ENCODE measurements around the gene PANX1.

Gene PANX1

DNA sequence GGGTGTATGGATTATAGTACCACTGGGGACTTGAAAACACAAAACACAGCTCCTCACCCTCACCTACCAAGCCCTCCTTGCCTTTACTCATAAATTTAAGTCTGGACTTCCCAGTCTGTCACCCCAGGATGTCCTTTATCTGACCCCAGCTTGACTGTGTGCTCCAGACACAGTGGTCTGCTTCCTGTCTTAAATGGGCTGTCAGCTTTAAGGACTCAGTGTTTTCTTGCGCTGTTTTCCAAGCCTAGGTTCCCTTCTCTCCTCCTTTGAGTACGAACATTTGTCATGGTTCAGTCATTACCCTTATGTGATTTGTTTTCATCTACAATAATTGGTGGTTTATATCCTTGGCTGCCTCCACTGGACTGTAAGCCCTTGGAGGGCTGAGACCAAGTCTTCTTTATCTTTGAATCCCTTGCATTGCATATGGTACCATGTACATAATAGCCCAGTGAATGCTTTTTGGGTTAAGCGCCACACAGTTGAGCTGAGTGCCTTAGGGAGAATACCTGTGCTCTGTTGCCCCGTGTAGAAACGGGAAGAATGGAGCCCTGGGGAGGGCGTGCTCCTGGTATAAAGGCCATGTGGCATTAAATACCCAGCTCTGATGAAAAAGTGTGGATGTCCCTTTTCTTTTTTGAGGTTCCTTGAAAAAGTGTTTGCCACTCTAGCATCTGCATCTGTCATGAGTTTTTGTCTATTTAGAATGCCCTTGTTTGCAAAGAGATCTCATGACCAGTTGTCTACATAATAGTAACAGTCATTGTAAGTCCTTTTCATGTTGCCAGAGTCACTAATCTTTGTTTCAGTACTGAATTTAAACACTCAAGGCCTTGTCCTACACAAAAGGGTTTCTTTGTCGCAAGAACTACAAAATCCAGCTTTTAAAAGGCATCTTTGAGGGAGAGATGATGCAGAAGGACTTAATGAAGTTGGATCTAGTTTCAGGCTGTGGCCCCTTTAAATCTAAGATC lies 14.0 kb downstream of the PANX1 start:
- peak overlapping the region; percentile 58 for H3K4me3 Mint-ChIP-seq
- peak; percentile 16 for DNase-seq
- peak overlapping the region; percentile 98 for H3K27ac Mint-ChIP-seq
- no peaks in the 10 kb centered on the region for H3K27me3 Mint-ChIP-seq (ENCODE audit: low read depth, poor library complexity)
- no peak for TF ChIP-seq CTCF (IDR thresholded peaks at IDR 0.05)
- no peaks in the 10 kb centered on the region for H3K9me3 Mint-ChIP-seq
- peaks cover 79% of the 10 kb centered on the region for H3K4me1 Mint-ChIP-seq
- H3K36me3 Mint-ChIP-seq (ENCODE audit: low read depth) = peaks cover 14% of the 10 kb centered on the region

DNA sequence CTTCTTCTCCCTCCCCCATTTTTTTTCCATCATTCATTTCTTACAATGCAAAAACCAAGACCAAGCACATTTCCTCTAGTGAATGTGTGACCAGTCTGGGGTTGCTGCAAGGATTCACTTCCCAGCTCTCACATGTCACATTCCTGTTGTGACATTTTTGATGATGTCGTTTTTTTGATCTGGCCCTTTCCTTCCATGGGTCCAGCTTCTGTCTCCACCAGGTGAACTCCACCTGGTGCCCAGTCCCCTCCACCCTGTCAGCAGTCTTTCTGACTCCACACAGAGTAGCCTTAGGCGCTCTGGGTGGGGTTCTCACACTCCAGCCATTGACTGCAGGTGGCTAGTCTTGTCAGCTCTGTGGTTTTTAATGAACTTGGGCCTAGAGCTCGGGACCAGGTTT lies 15.6 kb downstream of the PANX1 start:
- peaks cover 8% of the 10 kb centered on the region for H3K36me3 Mint-ChIP-seq (ENCODE audit: low read depth)
- no peak overlapping the region for H3K27ac Mint-ChIP-seq
- no peak for DNase-seq
- no peak overlapping the region for H3K4me3 Mint-ChIP-seq
- no peaks in the 10 kb centered on the region for H3K27me3 Mint-ChIP-seq (ENCODE audit: low read depth, poor library complexity)
- H3K4me1 Mint-ChIP-seq = peaks cover 84% of the 10 kb centered on the region
- no peaks in the 10 kb centered on the region for H3K9me3 Mint-ChIP-seq
- TF ChIP-seq CTCF (IDR thresholded peaks at IDR 0.05) = no peak

- H3K4me3 Mint-ChIP-seq = no peak overlapping the region
- H3K4me1 Mint-ChIP-seq = peaks cover 83% of the 10 kb centered on the region
- H3K36me3 Mint-ChIP-seq (ENCODE audit: low read depth) = peaks cover 8% of the 10 kb centered on the region
- no peak for DNase-seq
- H3K27ac Mint-ChIP-seq = no peak overlapping the region
- TF ChIP-seq CTCF (IDR thresholded peaks at IDR 0.05) = no peak
- no peaks in the 10 kb centered on the region for H3K9me3 Mint-ChIP-seq
- no peaks in the 10 kb centered on the region for H3K27me3 Mint-ChIP-seq (ENCODE audit: low read depth, poor library complexity)
These were observed 16.0 kb downstream of the PANX1 start for GRCh38 chr11:94144664-94145063.

DNA sequence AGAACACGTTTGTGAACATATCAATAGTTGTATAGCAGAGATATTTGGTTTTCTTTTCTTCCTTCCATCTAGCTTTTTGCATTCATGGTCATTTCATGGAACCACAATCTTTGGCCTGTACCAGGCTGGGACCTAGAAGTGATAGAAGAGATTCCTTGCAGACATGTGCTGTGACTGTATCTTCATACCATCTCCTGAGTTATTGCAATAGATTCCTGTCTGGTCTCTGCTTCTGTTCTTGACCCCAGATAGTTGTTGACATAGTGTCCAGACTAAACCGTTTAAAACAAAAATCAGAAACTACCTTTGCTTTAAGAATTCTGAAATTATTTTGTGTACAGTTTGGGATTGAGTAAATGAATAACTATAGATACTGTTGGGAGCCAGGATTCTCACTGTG lies 16.8 kb downstream of the PANX1 start:
- no peak overlapping the region for H3K4me3 Mint-ChIP-seq
- no peak for DNase-seq
- H3K9me3 Mint-ChIP-seq = no peaks in the 10 kb centered on the region
- TF ChIP-seq CTCF (IDR thresholded peaks at IDR 0.05) = no peak
- peaks cover 81% of the 10 kb centered on the region for H3K4me1 Mint-ChIP-seq
- peak overlapping the region; percentile 28 for H3K27ac Mint-ChIP-seq
- H3K36me3 Mint-ChIP-seq (ENCODE audit: low read depth) = peaks cover 8% of the 10 kb centered on the region
- no peaks in the 10 kb centered on the region for H3K27me3 Mint-ChIP-seq (ENCODE audit: low read depth, poor library complexity)

- no peak for TF ChIP-seq CTCF (IDR thresholded peaks at IDR 0.05)
- Mint-ChIP-seq H3K36me3 (ENCODE audit: low read depth) (peaks cover 8% of the 10 kb centered on the region), H3K4me1 (peaks cover 77% of the 10 kb centered on the region), H3K9me3 (no peaks in the 10 kb centered on the region), H3K27me3 (ENCODE audit: low read depth, poor library complexity) (no peaks in the 10 kb centered on the region), H3K4me3 (no peak overlapping the region), H3K27ac (no peak overlapping the region)
- no peak for DNase-seq
These were observed 17.3 kb downstream of the PANX1 start for GRCh38 chr11:94145916-94146315.

DNA sequence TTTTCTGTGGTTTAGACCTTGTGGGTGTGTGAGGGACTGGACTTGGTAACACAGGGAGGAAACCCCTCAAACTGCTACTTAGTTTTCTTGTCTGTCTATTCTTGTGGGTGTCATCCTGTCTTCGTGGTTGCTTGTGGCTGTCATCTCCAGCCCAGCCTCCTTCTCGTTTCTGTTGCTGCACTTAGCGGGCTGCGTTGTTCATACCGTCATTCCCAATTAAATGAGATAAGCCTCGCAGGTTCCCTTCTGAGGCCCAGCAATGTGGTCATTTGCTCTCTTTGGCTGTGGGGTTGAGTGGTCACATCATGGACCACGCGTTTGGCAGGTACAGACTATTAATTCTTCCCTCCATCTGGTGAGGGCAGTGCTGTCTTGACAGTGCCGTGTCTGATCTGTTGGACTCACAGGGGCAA lies 18.8 kb downstream of the PANX1 start:
- Mint-ChIP-seq H3K27me3 (ENCODE audit: low read depth, poor library complexity) (no peaks in the 10 kb centered on the region), H3K27ac (no peak overlapping the region), H3K4me1 (peaks cover 74% of the 10 kb centered on the region), H3K9me3 (no peaks in the 10 kb centered on the region), H3K4me3 (no peak overlapping the region), H3K36me3 (ENCODE audit: low read depth) (peaks cover 8% of the 10 kb centered on the region)
- TF ChIP-seq CTCF (IDR thresholded peaks at IDR 0.05) = no peak
- no peak for DNase-seq
